Measurements from ENCODE around the gene PACRGL. TPM values are rescaled to one million over a fixed set of nuclear protein-coding genes. Genes with fewer than 3 reads are reported as not detected.

PACRGL gene
- 19.5 and 24.3 TPM in 2 replicates for total RNA-seq (2014; rRNA removed; shearing (Covaris generic))

DNA sequence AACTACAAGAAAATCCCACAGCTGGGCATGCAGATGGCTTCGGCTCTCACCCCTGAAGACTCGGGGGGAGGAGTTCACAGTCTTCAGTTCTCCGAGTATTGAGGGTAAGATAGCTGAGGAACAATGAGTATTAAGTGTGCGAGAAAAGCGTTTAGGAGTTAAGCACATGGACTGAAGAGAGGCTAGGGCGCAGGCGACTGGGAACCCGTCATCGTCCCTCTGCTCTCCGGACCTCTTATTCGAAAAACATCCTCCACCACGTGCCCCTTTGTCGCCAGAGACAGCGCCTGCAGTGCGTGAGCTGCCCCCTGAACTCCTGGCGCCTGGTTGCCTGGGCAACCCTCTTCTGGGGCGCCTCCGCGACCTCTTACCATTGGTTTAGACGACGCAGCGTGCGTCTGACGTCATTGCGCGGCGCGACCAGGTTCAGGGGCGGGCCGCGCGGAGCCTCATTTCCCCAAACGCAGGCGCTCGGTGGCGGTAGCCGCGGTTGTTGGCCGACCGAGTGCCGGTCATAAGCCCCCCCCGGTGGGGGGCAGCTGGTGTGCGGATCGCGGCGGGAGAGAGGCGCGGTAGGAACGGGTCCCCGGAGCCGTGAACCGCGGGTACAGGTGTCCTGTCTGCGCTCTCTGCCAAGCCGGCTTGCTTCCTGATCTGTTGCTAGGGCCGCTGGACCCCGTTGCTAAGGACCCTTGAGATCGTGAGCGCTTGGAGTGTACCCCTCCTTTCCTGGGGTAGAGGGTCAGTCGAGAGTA lies at the start of gene PACRGL:
PACRGL (plus strand) TSS at position 452 of the 755 bp plus-strand sequence. CDS start 4,024 bp downstream, outside the sequence.
- H3K4me3 ChIP-seq, result peak within 1 kb of the TSS; percentile 79
- 0 out of 2 replicates have a peak, but pooled peaks cover 6% of the 10 kb centered on the region for H3K4me1 ChIP-seq
- H3K9me3 ChIP-seq (replicated peaks), result no peaks in the 10 kb centered on the region
- no peaks in the 10 kb centered on the region for H3K27me3 ChIP-seq
- H3K27ac ChIP-seq, result peak within 1 kb of the TSS; percentile 60
- peak; percentile 96 for DNase-seq
- H3K36me3 ChIP-seq, result peaks cover 3% of the 10 kb centered on the region

DNA sequence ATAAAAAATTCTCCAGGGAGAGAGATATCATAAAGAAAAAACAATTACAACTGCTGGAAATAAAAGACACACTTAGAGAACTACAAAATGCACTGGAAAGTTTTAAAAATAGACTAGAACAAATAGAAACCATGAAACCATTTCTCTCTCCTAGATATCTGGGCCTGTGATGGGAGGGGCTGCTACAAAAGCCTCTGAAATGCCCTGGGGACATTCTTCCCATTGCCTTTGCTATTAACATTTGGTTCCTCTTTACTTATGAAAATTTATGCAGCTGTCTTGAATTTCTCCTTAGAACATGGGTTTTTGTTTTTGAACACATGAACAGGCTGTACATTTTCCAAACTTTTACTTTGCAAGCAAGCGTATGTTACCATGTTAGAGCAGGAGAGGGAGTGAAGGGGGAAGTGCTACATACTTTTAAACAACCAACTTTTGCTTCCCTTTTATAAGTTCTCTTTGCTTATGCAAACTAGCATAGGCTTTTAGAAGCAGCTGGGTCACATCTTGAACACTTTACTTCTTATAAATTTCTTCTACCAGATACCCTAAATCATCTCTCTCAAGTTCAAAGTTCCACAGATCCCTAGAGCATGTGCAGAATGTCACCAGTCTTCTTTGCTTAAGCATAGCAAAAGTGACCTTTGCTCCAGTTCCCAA lies 47.9 kb upstream of the PACRGL start:
- Histone ChIP-seq H3K4me1 (no peaks in the 10 kb centered on the region), H3K27ac (no peak overlapping the region), H3K27me3 (no peaks in the 10 kb centered on the region), H3K9me3 (replicated peaks) (no peaks in the 10 kb centered on the region), H3K4me3 (no peak overlapping the region), H3K36me3 (no peaks in the 10 kb centered on the region)
- DNase-seq, result peak in 1 of 2 experiments; percentile 19

DNA sequence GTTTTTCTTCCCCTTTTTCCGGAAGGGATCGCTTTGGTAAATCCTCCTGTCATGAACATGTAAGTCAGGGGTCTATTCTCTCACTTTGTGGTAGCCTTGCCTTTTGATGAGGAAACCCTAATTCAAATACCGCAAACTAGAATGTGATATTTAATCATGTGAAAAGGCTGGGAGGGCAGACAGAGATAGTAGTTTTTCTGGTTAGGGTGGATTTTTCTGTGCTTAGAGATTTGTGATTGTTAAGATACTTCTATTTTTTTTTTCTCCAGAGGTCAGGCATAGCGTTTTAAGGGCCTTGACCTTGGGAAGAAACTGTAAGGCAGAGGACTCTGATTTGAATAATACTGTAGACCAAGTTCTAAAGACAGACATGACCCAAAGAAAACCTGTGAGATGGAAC lies 41.8 kb upstream of the PACRGL start:
- DNase-seq, result no peak
- Histone ChIP-seq H3K27ac (no peak overlapping the region), H3K4me1 (no peaks in the 10 kb centered on the region), H3K27me3 (no peaks in the 10 kb centered on the region), H3K9me3 (replicated peaks) (no peaks in the 10 kb centered on the region), H3K36me3 (no peaks in the 10 kb centered on the region), H3K4me3 (no peak overlapping the region)

DNA sequence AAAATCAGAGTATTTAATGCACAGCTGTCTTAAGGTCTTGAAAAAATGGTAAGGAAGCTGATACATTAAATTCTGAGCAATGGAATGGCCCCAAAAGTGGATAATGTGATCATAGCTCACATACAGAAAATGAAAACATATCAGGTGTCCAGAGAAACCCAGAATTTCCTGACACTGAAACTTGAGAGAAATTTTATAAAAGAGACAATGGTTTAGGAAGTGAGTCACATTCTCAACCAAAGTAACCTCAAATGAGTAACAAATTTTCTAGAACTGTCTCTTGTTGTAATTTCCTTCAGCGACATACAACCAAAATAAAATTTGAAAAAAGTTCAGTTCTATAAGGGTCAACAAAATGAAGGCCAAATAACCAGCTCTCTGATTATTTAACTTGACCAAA lies 37.4 kb upstream of the PACRGL start:
- Histone ChIP-seq H3K4me1 (no peaks in the 10 kb centered on the region), H3K27ac (no peak overlapping the region), H3K9me3 (replicated peaks) (no peaks in the 10 kb centered on the region), H3K27me3 (no peaks in the 10 kb centered on the region), H3K4me3 (no peak overlapping the region), H3K36me3 (no peaks in the 10 kb centered on the region)
- peak in 1 of 2 experiments; percentile 20 for DNase-seq

DNA sequence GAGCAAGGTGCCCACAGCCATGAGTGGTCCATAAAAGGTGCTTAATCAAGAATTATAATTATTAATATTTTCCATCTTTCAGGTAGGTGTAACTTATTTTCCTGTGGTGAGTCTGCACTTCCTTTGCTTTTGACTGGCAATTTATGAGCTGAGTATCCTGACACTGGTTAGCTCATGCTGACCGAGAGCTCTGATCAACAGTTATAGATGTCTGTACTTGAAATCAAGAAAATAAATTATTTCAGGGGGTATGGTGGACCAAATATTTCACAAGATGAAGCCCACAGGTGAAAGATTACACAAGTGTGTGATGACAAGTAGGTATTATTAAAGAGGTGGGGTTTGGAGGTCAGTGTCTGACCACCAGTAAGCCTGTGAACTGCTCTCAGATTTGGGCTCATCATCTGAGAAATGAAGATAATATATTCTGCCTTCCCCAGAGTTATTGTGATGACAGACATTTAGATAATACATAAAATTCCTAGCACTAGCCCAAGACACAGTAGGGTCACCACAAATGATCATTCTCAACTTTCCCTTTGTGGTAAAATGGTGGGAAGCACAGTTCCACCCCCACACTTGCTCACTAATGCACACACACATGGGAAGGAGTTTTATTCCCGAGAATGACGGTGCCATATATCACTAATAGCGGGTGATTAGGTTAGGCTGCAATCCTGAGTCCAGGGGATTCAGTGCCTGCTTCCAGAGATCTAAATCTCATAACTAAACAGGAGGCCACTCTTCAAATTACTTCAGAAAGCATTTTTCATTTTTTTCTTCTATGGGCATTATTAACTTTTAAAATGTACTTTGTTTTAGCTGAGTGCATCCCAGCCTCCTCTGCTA lies 34.0 kb upstream of the PACRGL start:
- H3K36me3 ChIP-seq, result no peaks in the 10 kb centered on the region
- H3K9me3 ChIP-seq (replicated peaks), result no peaks in the 10 kb centered on the region
- H3K27me3 ChIP-seq, result no peaks in the 10 kb centered on the region
- DNase-seq, result no peak
- H3K4me1 ChIP-seq, result no peaks in the 10 kb centered on the region
- H3K27ac ChIP-seq, result no peak overlapping the region
- no peak overlapping the region for H3K4me3 ChIP-seq

DNA sequence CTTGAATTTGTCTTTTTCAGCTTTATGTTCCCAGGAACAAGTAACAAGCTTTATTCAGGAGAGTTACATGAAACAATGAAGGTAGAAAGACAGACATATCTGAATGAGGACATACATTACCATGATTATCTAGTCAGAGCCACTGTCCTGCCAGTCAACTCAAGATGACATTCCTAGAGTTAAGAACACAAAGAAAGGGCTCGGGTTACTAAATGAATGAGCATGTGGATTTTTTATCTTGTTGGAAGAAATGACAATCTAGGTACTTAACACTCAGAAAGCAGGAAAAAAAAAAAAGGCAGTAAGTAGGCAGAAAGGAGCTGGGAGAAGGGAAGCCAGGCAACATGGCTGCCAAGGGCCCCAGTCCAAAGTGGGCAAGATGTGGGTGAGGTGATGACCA lies 28.0 kb upstream of the PACRGL start:
- Histone ChIP-seq H3K4me3 (no peak overlapping the region), H3K36me3 (no peaks in the 10 kb centered on the region), H3K27me3 (no peaks in the 10 kb centered on the region), H3K4me1 (no peaks in the 10 kb centered on the region; the same call in 1 of the 2 replicates), H3K27ac (no peak overlapping the region), H3K9me3 (replicated peaks) (no peaks in the 10 kb centered on the region)
- no peak for DNase-seq

DNA sequence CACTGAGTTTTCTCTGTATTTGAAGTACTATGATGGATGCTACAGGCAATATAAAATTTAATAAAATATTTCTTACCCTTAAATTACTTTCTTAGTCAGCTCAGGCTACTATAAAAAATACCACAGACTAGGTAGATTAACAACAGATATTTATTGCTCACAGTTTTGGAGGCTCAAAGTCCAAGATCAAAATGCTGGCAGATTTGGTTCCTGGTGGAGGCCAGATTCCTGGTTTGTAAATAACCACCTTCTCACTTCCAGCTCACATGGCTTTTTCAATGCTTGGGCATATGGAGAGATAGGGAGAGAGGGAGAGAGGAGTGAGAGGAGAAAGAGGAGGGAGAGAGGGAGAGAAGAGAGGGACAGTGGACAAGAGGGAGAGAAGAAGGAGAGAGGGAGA lies 24.5 kb upstream of the PACRGL start:
- H3K27me3 ChIP-seq, result no peaks in the 10 kb centered on the region
- no peak overlapping the region for H3K4me3 ChIP-seq
- no peaks in the 10 kb centered on the region for H3K9me3 ChIP-seq (replicated peaks)
- H3K4me1 ChIP-seq, result no peaks in the 10 kb centered on the region; the same call in 1 of the 2 replicates
- no peaks in the 10 kb centered on the region for H3K36me3 ChIP-seq
- no peak for DNase-seq
- no peak overlapping the region for H3K27ac ChIP-seq

DNA sequence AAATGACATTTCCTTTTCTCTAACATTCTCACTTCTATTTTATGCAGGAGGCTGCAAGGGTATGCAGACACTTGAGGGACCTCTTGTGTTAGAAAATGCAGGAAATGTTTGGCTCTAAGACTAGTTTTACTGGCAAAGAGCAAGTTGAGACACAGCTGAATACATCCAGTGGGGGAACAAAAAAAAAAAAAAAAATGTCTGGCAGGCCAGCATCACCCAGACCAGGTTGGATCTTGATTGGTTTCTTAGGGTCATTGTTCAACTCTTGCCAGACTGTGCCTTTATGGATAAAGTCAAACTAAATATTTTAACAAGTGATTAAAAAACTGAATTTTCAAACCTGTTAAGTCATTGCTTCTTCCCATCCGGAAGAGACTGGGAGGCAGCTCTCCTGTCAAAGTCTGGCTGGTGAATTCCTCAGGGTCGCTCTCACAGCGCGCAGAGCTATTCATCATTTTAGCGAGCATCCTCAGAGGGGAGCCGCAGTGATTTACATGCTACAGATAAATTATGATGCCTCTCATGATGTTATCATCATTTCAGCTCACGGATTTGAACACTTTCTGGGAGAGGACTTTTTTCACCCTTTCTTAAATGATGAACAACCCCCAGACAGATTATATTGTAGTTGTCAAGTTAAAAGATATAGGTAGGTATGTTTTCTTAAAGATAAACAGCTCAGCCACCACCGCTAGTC lies 23.6 kb upstream of the PACRGL start:
- DNase-seq, result no peak
- no peak overlapping the region for H3K4me3 ChIP-seq
- H3K27me3 ChIP-seq, result no peaks in the 10 kb centered on the region
- no peaks in the 10 kb centered on the region; the same call in 1 of the 2 replicates for H3K4me1 ChIP-seq
- no peaks in the 10 kb centered on the region for H3K9me3 ChIP-seq (replicated peaks)
- H3K27ac ChIP-seq, result no peak overlapping the region
- H3K36me3 ChIP-seq, result no peaks in the 10 kb centered on the region

DNA sequence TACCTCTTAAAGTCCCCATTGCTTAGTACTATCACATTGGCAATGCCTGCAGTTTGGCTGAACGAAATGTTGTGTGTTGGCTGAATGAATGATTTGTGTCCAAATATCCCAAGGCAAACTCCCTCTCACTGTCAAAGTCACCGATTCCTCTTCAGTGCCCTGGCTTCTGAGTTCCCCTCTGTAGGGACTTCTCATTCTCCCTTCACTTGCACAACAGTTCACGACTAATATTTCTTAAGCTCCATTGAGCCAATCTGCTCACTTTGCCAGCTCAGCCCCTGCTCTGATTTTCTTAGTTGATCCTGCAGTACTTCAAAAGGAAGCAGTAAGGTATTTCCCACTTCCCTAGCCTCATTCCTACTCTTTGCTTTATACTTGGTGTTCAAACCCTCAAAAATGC lies 21.9 kb upstream of the PACRGL start:
- Histone ChIP-seq H3K27me3 (no peaks in the 10 kb centered on the region), H3K4me3 (no peak overlapping the region), H3K4me1 (no peaks in the 10 kb centered on the region), H3K27ac (no peak overlapping the region), H3K36me3 (no peaks in the 10 kb centered on the region), H3K9me3 (replicated peaks) (no peaks in the 10 kb centered on the region)
- DNase-seq, result no peak

DNA sequence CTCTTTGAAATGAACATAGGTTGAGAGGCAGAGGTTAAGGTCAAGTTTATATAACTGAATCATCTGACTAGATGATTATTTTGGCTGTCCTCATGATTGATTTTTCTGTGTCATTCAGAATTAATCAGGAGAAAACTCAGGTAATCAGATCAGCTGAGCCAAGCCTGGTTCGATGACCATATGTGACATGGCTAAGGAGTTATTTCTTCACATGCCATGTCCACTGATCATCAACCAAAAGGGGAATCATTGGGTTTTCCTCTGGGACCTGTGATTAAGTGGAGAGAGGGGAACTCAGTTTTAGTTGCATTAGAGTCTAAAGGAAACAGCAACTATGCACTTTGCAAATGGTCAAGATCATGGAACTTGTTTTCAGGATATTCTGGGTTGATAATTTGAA lies 20.3 kb upstream of the PACRGL start:
- Histone ChIP-seq H3K4me3 (no peak overlapping the region), H3K27ac (no peak overlapping the region), H3K36me3 (no peaks in the 10 kb centered on the region), H3K4me1 (no peaks in the 10 kb centered on the region), H3K9me3 (replicated peaks) (no peaks in the 10 kb centered on the region), H3K27me3 (no peaks in the 10 kb centered on the region)
- no peak for DNase-seq

DNA sequence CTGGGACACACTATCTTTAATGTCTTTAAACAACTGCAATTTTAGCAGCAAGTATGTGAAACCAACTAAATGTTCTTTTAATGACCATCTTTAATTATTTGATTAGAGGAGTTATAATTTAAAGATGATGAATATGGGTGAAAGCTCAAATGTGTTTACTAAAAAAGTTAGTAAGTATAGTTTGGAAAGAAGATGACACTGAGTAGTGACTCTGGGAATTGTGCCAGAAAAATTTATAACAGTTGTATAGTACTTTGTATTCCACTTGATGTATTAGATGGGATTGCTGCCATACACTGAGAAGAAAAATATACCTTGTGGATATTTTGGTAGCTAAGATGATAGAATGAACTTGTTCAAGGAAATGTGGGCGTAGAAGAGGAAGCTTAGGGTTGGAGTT lies 19.5 kb upstream of the PACRGL start:
- no peak for DNase-seq
- Histone ChIP-seq H3K4me1 (no peaks in the 10 kb centered on the region), H3K27ac (no peak overlapping the region), H3K36me3 (no peaks in the 10 kb centered on the region), H3K27me3 (peaks cover 5% of the 10 kb centered on the region; the same call in 1 of the 2 replicates), H3K4me3 (no peak overlapping the region), H3K9me3 (replicated peaks) (no peaks in the 10 kb centered on the region)

DNA sequence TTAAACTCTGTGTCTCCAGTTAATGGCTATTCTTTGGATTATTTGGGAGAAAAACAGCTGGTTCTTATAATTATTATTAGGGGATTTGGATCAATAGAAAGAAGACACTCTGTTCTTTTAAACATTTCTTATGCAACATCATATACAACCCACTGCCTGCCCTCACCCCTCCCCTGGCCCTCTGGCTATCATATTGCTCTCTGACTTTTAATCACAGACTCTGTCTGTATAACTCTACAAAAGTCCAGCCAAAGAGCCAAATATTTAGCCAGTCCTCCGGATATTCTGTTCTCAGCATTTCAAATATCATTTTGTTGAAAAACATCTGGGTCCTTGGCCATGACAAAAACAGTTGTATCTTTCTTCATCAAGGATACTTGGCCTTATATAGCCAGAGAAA lies 19.0 kb upstream of the PACRGL start:
- DNase-seq, result no peak
- H3K27ac ChIP-seq, result no peak overlapping the region
- no peaks in the 10 kb centered on the region for H3K4me1 ChIP-seq
- H3K9me3 ChIP-seq (replicated peaks), result no peaks in the 10 kb centered on the region
- no peak overlapping the region for H3K4me3 ChIP-seq
- no peaks in the 10 kb centered on the region for H3K36me3 ChIP-seq
- peaks cover 5% of the 10 kb centered on the region; the same call in 1 of the 2 replicates for H3K27me3 ChIP-seq

DNA sequence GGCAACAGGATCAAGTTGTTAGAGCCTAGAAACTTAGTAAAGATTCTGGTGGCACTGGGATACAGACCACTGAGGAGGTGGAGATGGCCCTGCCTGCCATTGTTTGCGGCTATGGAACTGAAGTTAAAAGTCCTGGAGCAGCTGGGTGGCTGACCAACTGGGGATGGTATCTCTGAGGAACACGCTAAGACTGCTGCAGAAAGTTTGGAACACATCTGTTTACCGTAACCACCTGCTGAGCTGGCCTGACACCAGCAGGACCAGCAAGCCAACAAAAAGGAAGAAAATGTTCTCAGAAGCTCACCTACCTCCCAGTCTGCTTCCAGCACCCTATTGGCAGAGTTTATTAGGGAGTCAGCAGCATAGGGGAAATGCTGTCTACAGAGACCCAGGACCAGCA lies 17.4 kb upstream of the PACRGL start:
- DNase-seq, result no peak
- peaks cover 5% of the 10 kb centered on the region; the same call in 1 of the 2 replicates for H3K27me3 ChIP-seq
- H3K4me3 ChIP-seq, result no peak overlapping the region
- no peaks in the 10 kb centered on the region for H3K4me1 ChIP-seq
- no peak overlapping the region for H3K27ac ChIP-seq
- H3K36me3 ChIP-seq, result no peaks in the 10 kb centered on the region
- H3K9me3 ChIP-seq (replicated peaks), result no peaks in the 10 kb centered on the region

DNA sequence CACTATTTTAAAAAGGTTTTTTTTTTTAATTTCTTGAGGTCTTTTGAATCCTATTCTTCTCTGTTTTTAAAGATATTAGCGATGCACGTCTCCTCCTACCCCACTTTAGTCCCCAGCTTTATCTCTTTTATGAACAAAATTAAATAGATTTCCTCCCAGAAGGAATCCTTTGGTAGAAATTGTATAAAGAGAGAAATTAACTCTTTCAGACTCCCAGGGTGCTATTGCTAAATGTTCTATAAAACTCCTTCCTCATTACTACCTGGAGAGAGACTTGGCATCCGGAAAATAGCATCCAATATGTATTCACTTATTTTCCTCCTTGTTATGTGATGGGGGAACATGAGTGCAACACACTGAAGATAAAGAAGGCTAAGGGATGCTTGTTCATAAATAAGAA lies 16.5 kb upstream of the PACRGL start:
- Histone ChIP-seq H3K4me3 (no peak overlapping the region), H3K27me3 (peaks cover 5% of the 10 kb centered on the region; the same call in 1 of the 2 replicates), H3K36me3 (no peaks in the 10 kb centered on the region), H3K27ac (no peak overlapping the region), H3K4me1 (no peaks in the 10 kb centered on the region), H3K9me3 (replicated peaks) (no peaks in the 10 kb centered on the region)
- no peak for DNase-seq

Data from SJCRH30 (cell line).